GM18951 (cell line): ENCODE results near the gene RREB1.

Source experiments
- POLR2A ChIP-seq: IDR thresholded peaks from 4 replicates; pipeline ENCODE4 v1.6.1; 2011; ENCODE audit warnings: mild to moderate bottlenecking; ENCODE audit not compliant: insufficient read length, insufficient read depth; ENCODE audit errors: extremely low read depth
- in situ Hi-C: fragments of 300-500 bp; cut with MboI; formaldehyde crosslinking; loops from one replicate; pipeline ENCODE4 v1.12.0; 2022; ENCODE audit warnings: low sequenced_read_pairs, mixed read lengths, inconsistent platforms; ENCODE audit not compliant: unreplicated experiment

Gene RREB1

GRCh38 chr6:7157752-7158616 lies 50.2 kb downstream of the RREB1 start:
- TF ChIP-seq POLR2A, result no peak
- in situ Hi-C loops, result no loop called here

- TF ChIP-seq POLR2A, result no peak
These were observed 52.2 kb downstream of the RREB1 start for GRCh38 chr6:7159790-7160525.

GRCh38 chr6:7161253-7161623 lies 53.5 kb downstream of the RREB1 start:
- in situ Hi-C loops, result no loop called here
- no peak for TF ChIP-seq POLR2A

More at GRCh38 chr6:7159790-7160525, 52.2 kb downstream of the RREB1 start:
- in situ Hi-C loops, result no loop called here

- in situ Hi-C loops, result no loop called here
- no peak for TF ChIP-seq POLR2A
These were observed 54.1 kb downstream of the RREB1 start for GRCh38 chr6:7161845-7162244.

GRCh38 chr6:7163661-7164071 lies 55.9 kb downstream of the RREB1 start:
- in situ Hi-C loops, result no loop called here
- no peak for TF ChIP-seq POLR2A

- no peak for TF ChIP-seq POLR2A
- in situ Hi-C loops, result no loop called here
These were observed 56.8 kb downstream of the RREB1 start for GRCh38 chr6:7164536-7165001.

- in situ Hi-C loops, result no loop called here
These were observed 57.5 kb downstream of the RREB1 start for GRCh38 chr6:7165002-7165889.

GRCh38 chr6:7165890-7166267 lies 58.1 kb downstream of the RREB1 start:
- TF ChIP-seq POLR2A, result no peak
- in situ Hi-C loops, result no loop called here

More at GRCh38 chr6:7165002-7165889, 57.5 kb downstream of the RREB1 start:
- TF ChIP-seq POLR2A, result no peak

- in situ Hi-C loops, result no loop called here
- no peak for TF ChIP-seq POLR2A
These were observed 58.9 kb downstream of the RREB1 start for GRCh38 chr6:7166410-7167293.

GRCh38 chr6:7169296-7169721 lies 61.5 kb downstream of the RREB1 start:
- TF ChIP-seq POLR2A, result no peak
- in situ Hi-C loops, result no loop called here

GRCh38 chr6:7170117-7170732 lies 62.5 kb downstream of the RREB1 start:
- in situ Hi-C loops, result no loop called here
- TF ChIP-seq POLR2A, result no peak
